Adipocyte (in vitro differentiated cells): ENCODE measurements around the gene IL13RA2.

ENCODE experiments used
- DNase-seq: peaks from one replicate; pipeline ENCODE4 v3.0.0-alpha.2; 2015; ENCODE audit warnings: low read depth
- H3K27me3 ChIP-seq: replicated peaks from 2 replicates; pipeline ENCODE4 v1.7.0; 2013; ENCODE audit warnings: mild to moderate bottlenecking, low read length, moderate library complexity; ENCODE audit not compliant: control insufficient read depth, insufficient read depth
- H3K36me3 ChIP-seq: 2 replicates; pipeline ENCODE4 v1.7.0; 2013; ENCODE audit warnings: low read length, mild to moderate bottlenecking, moderate library complexity; ENCODE audit not compliant: control insufficient read depth, insufficient read depth, severe bottlenecking
- H3K4me1 ChIP-seq: 2 replicates; pipeline ENCODE4 v1.7.0; 2013; ENCODE audit warnings: mild to moderate bottlenecking, low read length, moderate library complexity; ENCODE audit not compliant: control insufficient read depth, insufficient read depth
- H3K4me3 ChIP-seq: 2 replicates; pipeline ENCODE4 v1.7.0; 2013; ENCODE audit warnings: mild to moderate bottlenecking, low read length, moderate library complexity
- H3K9ac ChIP-seq: 2 replicates; pipeline ENCODE4 v1.7.0; 2013; ENCODE audit warnings: mild to moderate bottlenecking, low read length, moderate library complexity
- H3K9me3 ChIP-seq: 2 replicates; pipeline ENCODE4 v1.7.0; 2013; ENCODE audit warnings: mild to moderate bottlenecking, low read length, moderate library complexity; ENCODE audit not compliant: control insufficient read depth

Gene IL13RA2

GRCh38 chrX:115017455-115017854 is at the start of gene IL13RA2:
Gene IL13RA2 (minus strand): TSS chrX:115017616. CDS start chrX:115017269, 347 bp downstream.
- peak within 1 kb of the TSS; percentile 62 for H3K9ac ChIP-seq
- H3K9me3 ChIP-seq = no peaks in the 10 kb centered on the region
- H3K27me3 ChIP-seq = no peaks in the 10 kb centered on the region
- no peaks in the 10 kb centered on the region for H3K36me3 ChIP-seq
- no peak for DNase-seq
- no peak within 1 kb of the TSS for H3K4me3 ChIP-seq
- peaks cover 22% of the 10 kb centered on the region for H3K4me1 ChIP-seq

- peaks cover 15% of the 10 kb centered on the region for H3K4me1 ChIP-seq
- no peak for DNase-seq
- peaks cover 14% of the 10 kb centered on the region for H3K9me3 ChIP-seq
- H3K36me3 ChIP-seq = no peaks in the 10 kb centered on the region
- no peak overlapping the region for H3K9ac ChIP-seq
- H3K4me3 ChIP-seq = no peak overlapping the region
- peaks cover 20% of the 10 kb centered on the region for H3K27me3 ChIP-seq
These were observed 47.9 kb upstream of the IL13RA2 start for GRCh38 chrX:115065304-115065703.

GRCh38 chrX:115060013-115060412 is 42.6 kb upstream of the IL13RA2 start:
- peaks cover 14% of the 10 kb centered on the region for H3K9me3 ChIP-seq
- no peak for DNase-seq
- H3K27me3 ChIP-seq = no peaks in the 10 kb centered on the region
- peaks cover 16% of the 10 kb centered on the region for H3K4me1 ChIP-seq
- no peaks in the 10 kb centered on the region for H3K36me3 ChIP-seq
- no peak overlapping the region for H3K9ac ChIP-seq
- no peak overlapping the region for H3K4me3 ChIP-seq

GRCh38 chrX:115058276-115058675 is 40.9 kb upstream of the IL13RA2 start:
- Histone ChIP-seq H3K4me3 (peak overlapping the region; percentile 25), H3K36me3 (no peaks in the 10 kb centered on the region), H3K9me3 (peaks cover 12% of the 10 kb centered on the region), H3K9ac (peak overlapping the region; percentile 19), H3K27me3 (no peaks in the 10 kb centered on the region), H3K4me1 (peaks cover 16% of the 10 kb centered on the region)
- DNase-seq = peak; percentile 82

- Histone ChIP-seq H3K9ac (no peak overlapping the region), H3K36me3 (no peaks in the 10 kb centered on the region), H3K4me1 (peaks cover 16% of the 10 kb centered on the region), H3K27me3 (no peaks in the 10 kb centered on the region), H3K4me3 (no peak overlapping the region), H3K9me3 (no peaks in the 10 kb centered on the region)
- peak; percentile 5 for DNase-seq
These were observed 37.5 kb upstream of the IL13RA2 start for GRCh38 chrX:115054876-115055275.

GRCh38 chrX:115053223-115053622 is 35.8 kb upstream of the IL13RA2 start:
- Histone ChIP-seq H3K36me3 (no peaks in the 10 kb centered on the region), H3K4me3 (no peak overlapping the region)
- DNase-seq = no peak

GRCh38 chrX:115047715-115048114 is 30.3 kb upstream of the IL13RA2 start:
- DNase-seq = peak; percentile 20
- Histone ChIP-seq H3K9me3 (no peaks in the 10 kb centered on the region), H3K27me3 (no peaks in the 10 kb centered on the region), H3K36me3 (no peaks in the 10 kb centered on the region), H3K4me3 (no peak overlapping the region), H3K9ac (no peak overlapping the region), H3K4me1 (peaks cover 6% of the 10 kb centered on the region)

More at GRCh38 chrX:115053223-115053622, 35.8 kb upstream of the IL13RA2 start:
- peaks cover 8% of the 10 kb centered on the region for H3K4me1 ChIP-seq
- H3K9ac ChIP-seq = no peak overlapping the region
- no peaks in the 10 kb centered on the region for H3K27me3 ChIP-seq
- H3K9me3 ChIP-seq = no peaks in the 10 kb centered on the region

GRCh38 chrX:115047181-115047580 is 29.8 kb upstream of the IL13RA2 start:
- Histone ChIP-seq H3K9me3 (no peaks in the 10 kb centered on the region), H3K9ac (no peak overlapping the region), H3K4me3 (no peak overlapping the region), H3K4me1 (peaks cover 9% of the 10 kb centered on the region), H3K36me3 (no peaks in the 10 kb centered on the region), H3K27me3 (no peaks in the 10 kb centered on the region)
- peak; percentile 39 for DNase-seq

- no peak overlapping the region for H3K9ac ChIP-seq
- H3K9me3 ChIP-seq = no peaks in the 10 kb centered on the region
- H3K4me1 ChIP-seq = peaks cover 9% of the 10 kb centered on the region
- H3K27me3 ChIP-seq = peaks cover 6% of the 10 kb centered on the region
- no peak overlapping the region for H3K4me3 ChIP-seq
- DNase-seq = no peak
- no peaks in the 10 kb centered on the region for H3K36me3 ChIP-seq
These were observed 23.0 kb upstream of the IL13RA2 start for GRCh38 chrX:115040417-115040816.

- no peak overlapping the region for H3K4me3 ChIP-seq
- H3K36me3 ChIP-seq = no peaks in the 10 kb centered on the region
- peaks cover 6% of the 10 kb centered on the region for H3K4me1 ChIP-seq
- no peak for DNase-seq
- H3K9ac ChIP-seq = no peak overlapping the region
- no peaks in the 10 kb centered on the region for H3K9me3 ChIP-seq
- H3K27me3 ChIP-seq = peaks cover 6% of the 10 kb centered on the region
These were observed 21.0 kb upstream of the IL13RA2 start for GRCh38 chrX:115038406-115038805.

GRCh38 chrX:115036029-115036428 is 18.6 kb upstream of the IL13RA2 start:
- Histone ChIP-seq H3K9ac (no peak overlapping the region), H3K9me3 (no peaks in the 10 kb centered on the region), H3K4me3 (no peak overlapping the region), H3K27me3 (peaks cover 12% of the 10 kb centered on the region), H3K4me1 (no peaks in the 10 kb centered on the region), H3K36me3 (no peaks in the 10 kb centered on the region)
- DNase-seq = no peak

- Histone ChIP-seq H3K36me3 (no peaks in the 10 kb centered on the region), H3K9me3 (no peaks in the 10 kb centered on the region), H3K9ac (no peak overlapping the region), H3K4me3 (no peak overlapping the region), H3K27me3 (peaks cover 12% of the 10 kb centered on the region), H3K4me1 (no peaks in the 10 kb centered on the region)
- DNase-seq = no peak
These were observed 14.6 kb upstream of the IL13RA2 start for GRCh38 chrX:115031989-115032388.
